SU-DHL-6 (cell line): ENCODE data around the gene AGTPBP1.

Experiments used
- H2AFZ ChIP-seq: fragments of 200-600 bp; sonication (generic); 2 replicates; pipeline ENCODE4 v1.6.1; 2014; ENCODE audit warnings: low read depth, mild to moderate bottlenecking, moderate library complexity, mixed read lengths, antibody characterized with exemption, low read length; ENCODE audit not compliant: severe bottlenecking
- H3F3A ChIP-seq: fragments of 200-600 bp; shearing (Covaris generic); 2 replicates; pipeline ENCODE4 v1.6.0; 2016; ENCODE audit warnings: antibody characterized with exemption, mild to moderate bottlenecking; ENCODE audit not compliant: insufficient read depth
- H3K27ac ChIP-seq: fragments of 200-600 bp; sonication (generic); 2 replicates; pipeline ENCODE4 v1.5.1; 2016; ENCODE audit warnings: low read depth, mild to moderate bottlenecking, low read length, moderate library complexity, mixed read lengths
- H3K27me3 ChIP-seq: fragments of 200-600 bp; sonication (generic), shearing (Covaris generic); 2 replicates; pipeline ENCODE4 v1.6.0; 2014; ENCODE audit warnings: mild to moderate bottlenecking, low read length
- H3K36me3 ChIP-seq: fragments of 200-600 bp; sonication (generic); 2 replicates; pipeline ENCODE4 v1.6.1; 2014; ENCODE audit warnings: mild to moderate bottlenecking, low read length, mixed read lengths
- H3K4me2 ChIP-seq: fragments of 300-600, 200-600 bp; shearing (Covaris generic), sonication (generic); 2 replicates; pipeline ENCODE4 v1.6.0; 2014; ENCODE audit warnings: low read length, low read depth, mild to moderate bottlenecking; ENCODE audit not compliant: poor library complexity, severe bottlenecking
- H3K4me3 ChIP-seq: fragments of 200-600 bp; sonication (generic); 2 replicates; pipeline ENCODE4 v1.5.1; 2014; ENCODE audit warnings: antibody characterized with exemption, low read length, mild to moderate bottlenecking, mixed read lengths; ENCODE audit not compliant: insufficient read depth, poor library complexity, severe bottlenecking
- H3K79me2 ChIP-seq: fragments of 200-600 bp; sonication (generic); 2 replicates; pipeline ENCODE4 v1.6.1; 2014; ENCODE audit warnings: mild to moderate bottlenecking, low read length, moderate library complexity; ENCODE audit not compliant: insufficient read depth
- H3K9ac ChIP-seq: fragments of 200-600 bp; sonication (generic); 2 replicates; pipeline ENCODE4 v1.7.0; 2014; ENCODE audit warnings: mild to moderate bottlenecking, low read length
- H3K9me2 ChIP-seq: fragments of 200-600 bp; sonication (generic); replicated peaks from 2 replicates; pipeline ENCODE4 v1.6.1; 2014; ENCODE audit warnings: low read length; ENCODE audit not compliant: insufficient read depth
- H3K9me3 ChIP-seq: fragments of 200-600 bp; sonication (generic); 2 replicates; pipeline ENCODE4 v1.6.1; 2014; ENCODE audit warnings: low read length, mixed read lengths; ENCODE audit not compliant: insufficient read depth
- H4K20me1 ChIP-seq: fragments of 200-600 bp; sonication (generic); 2 replicates; pipeline ENCODE4 v1.6.1; 2014; ENCODE audit warnings: low read depth, mild to moderate bottlenecking, antibody characterized with exemption, low read length, moderate library complexity, mixed read lengths
- EZH2phosphoT487 ChIP-seq: fragments of 200-600 bp; sonication (generic), shearing (Covaris generic); conservative IDR thresholded peaks from 2 replicates; pipeline ENCODE4 v1.6.1; 2018; ENCODE audit warnings: mild to moderate bottlenecking, antibody characterized with exemption, low read length, moderate library complexity, mixed read lengths
- TF ChIP-seq, protein P1 (sequence below): fragments of 200-600 bp; sonication (generic); IDR thresholded peaks from one replicate; pipeline ENCODE4 v1.5.1; 2017; ENCODE audit warnings: antibody characterized with exemption, mild to moderate bottlenecking, low read length, moderate library complexity; ENCODE audit not compliant: insufficient read depth, poor library complexity, severe bottlenecking

AGTPBP1 gene

DNA sequence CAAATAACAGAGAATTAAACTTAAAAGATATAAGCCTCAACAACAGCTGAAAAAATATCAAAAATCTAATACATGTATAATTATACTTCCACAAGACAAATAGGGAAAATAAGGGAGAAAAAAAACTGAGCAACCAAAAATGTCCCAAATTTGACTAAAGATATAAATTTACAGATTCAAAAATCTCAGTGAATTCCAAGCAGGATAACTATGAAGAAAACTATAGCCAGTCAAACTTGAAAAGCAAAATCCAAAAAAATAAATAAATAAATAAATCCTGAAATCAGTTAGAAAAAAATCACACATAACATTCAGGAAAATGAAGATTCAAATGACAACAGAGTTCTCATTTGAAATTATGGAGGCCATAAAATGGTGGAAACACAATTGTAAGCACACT is 56.7 kb downstream of the AGTPBP1 start:
- no peak overlapping the region for H3K4me3 ChIP-seq
- H3K4me2 ChIP-seq: no peak overlapping the region
- H3K9ac ChIP-seq: no peak overlapping the region
- TF ChIP-seq, protein P1, sequence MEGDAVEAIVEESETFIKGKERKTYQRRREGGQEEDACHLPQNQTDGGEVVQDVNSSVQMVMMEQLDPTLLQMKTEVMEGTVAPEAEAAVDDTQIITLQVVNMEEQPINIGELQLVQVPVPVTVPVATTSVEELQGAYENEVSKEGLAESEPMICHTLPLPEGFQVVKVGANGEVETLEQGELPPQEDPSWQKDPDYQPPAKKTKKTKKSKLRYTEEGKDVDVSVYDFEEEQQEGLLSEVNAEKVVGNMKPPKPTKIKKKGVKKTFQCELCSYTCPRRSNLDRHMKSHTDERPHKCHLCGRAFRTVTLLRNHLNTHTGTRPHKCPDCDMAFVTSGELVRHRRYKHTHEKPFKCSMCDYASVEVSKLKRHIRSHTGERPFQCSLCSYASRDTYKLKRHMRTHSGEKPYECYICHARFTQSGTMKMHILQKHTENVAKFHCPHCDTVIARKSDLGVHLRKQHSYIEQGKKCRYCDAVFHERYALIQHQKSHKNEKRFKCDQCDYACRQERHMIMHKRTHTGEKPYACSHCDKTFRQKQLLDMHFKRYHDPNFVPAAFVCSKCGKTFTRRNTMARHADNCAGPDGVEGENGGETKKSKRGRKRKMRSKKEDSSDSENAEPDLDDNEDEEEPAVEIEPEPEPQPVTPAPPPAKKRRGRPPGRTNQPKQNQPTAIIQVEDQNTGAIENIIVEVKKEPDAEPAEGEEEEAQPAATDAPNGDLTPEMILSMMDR: no peak
- TF ChIP-seq EZH2phosphoT487: no peak
- no peaks in the 10 kb centered on the region for H3K79me2 ChIP-seq
- no peak overlapping the region for H3K27ac ChIP-seq
- no peak overlapping the region for H2AFZ ChIP-seq
- H4K20me1 ChIP-seq: no peaks in the 10 kb centered on the region
- no peaks in the 10 kb centered on the region for H3K9me2 ChIP-seq
- no peaks in the 10 kb centered on the region for H3F3A ChIP-seq
- peaks cover 16% of the 10 kb centered on the region; the same call in 1 of the 2 replicates for H3K36me3 ChIP-seq
- no peaks in the 10 kb centered on the region for H3K27me3 ChIP-seq
- no peaks in the 10 kb centered on the region for H3K9me3 ChIP-seq

DNA sequence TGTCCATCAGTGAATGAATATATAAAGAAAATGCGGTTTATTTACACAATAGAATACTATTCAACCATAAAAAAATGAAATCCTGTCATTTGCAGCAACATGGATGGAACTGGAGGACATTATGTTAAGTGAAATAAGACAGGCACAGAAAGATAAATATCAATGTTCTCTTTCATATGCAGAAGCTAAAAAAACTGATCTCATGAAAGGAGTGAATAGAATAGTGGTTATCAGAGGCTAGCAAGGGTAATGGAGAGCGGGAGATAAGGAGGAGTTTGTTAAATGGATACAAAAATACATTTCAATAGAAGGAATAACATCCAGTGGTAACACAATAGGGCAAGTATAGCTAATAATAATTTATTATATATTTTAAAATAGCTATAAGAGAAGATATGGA is 65.0 kb downstream of the AGTPBP1 start:
- TF ChIP-seq, protein P1: no peak
- TF ChIP-seq EZH2phosphoT487: no peak
- H4K20me1 ChIP-seq: no peaks in the 10 kb centered on the region

DNA sequence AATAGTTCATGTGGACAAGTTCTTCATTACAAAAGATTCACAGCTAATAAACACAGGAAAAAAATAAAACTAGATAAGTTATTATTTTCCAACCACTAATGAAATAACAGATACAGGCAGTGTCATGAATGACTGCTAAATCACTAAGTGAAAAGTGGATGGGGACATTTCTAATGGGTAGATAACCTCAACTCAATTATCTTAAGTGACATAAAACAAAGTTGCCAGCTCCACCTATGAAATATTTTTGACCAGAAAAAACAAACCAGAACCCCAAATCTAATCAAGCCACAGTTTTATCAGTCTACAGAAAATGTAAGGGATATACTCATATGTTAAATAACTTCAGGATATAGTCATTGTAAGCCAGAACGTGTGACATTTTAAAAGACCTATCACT is 74.4 kb downstream of the AGTPBP1 start:
- Histone ChIP-seq H2AFZ (no peak overlapping the region), H3K27ac (no peak overlapping the region), H3K4me3 (no peak overlapping the region), H3K36me3 (peaks cover 18% of the 10 kb centered on the region; the same call in 1 of the 2 replicates), H3K79me2 (no peaks in the 10 kb centered on the region), H3F3A (no peaks in the 10 kb centered on the region), H3K9me2 (no peaks in the 10 kb centered on the region), H3K4me2 (no peak overlapping the region), H3K9ac (no peak overlapping the region), H3K9me3 (no peaks in the 10 kb centered on the region), H4K20me1 (no peaks in the 10 kb centered on the region), H3K27me3 (no peaks in the 10 kb centered on the region)
- TF ChIP-seq, protein P1: no peak
- TF ChIP-seq EZH2phosphoT487: no peak

More for the DNA sequence above, 65.0 kb downstream of the AGTPBP1 start:
- H3K4me2 ChIP-seq: no peak overlapping the region
- no peaks in the 10 kb centered on the region for H3K27me3 ChIP-seq
- no peak overlapping the region for H3K27ac ChIP-seq
- no peak overlapping the region for H2AFZ ChIP-seq
- H3K36me3 ChIP-seq: 0 out of 2 replicates have a peak, but pooled peaks cover 2% of the 10 kb centered on the region
- no peaks in the 10 kb centered on the region for H3K79me2 ChIP-seq
- no peaks in the 10 kb centered on the region for H3F3A ChIP-seq
- no peaks in the 10 kb centered on the region for H3K9me2 ChIP-seq
- H3K9ac ChIP-seq: no peak overlapping the region
- H3K9me3 ChIP-seq: no peaks in the 10 kb centered on the region
- no peak overlapping the region for H3K4me3 ChIP-seq

GRCh38 chr9:85666086-85666485 is 75.7 kb downstream of the AGTPBP1 start:
- no peak overlapping the region for H2AFZ ChIP-seq
- H3K9me3 ChIP-seq: no peaks in the 10 kb centered on the region
- no peak overlapping the region for H3K4me3 ChIP-seq
- H3K36me3 ChIP-seq: peaks cover 16% of the 10 kb centered on the region; the same call in 1 of the 2 replicates
- no peak overlapping the region for H3K4me2 ChIP-seq
- no peak for TF ChIP-seq EZH2phosphoT487
- TF ChIP-seq, protein P1: no peak
- H3F3A ChIP-seq: no peaks in the 10 kb centered on the region
- H3K79me2 ChIP-seq: no peaks in the 10 kb centered on the region
- H3K27ac ChIP-seq: no peak overlapping the region
- H4K20me1 ChIP-seq: no peaks in the 10 kb centered on the region
- H3K9me2 ChIP-seq: no peaks in the 10 kb centered on the region
- no peak overlapping the region for H3K9ac ChIP-seq
- H3K27me3 ChIP-seq: no peaks in the 10 kb centered on the region
